ENCODE measurements around the gene POTEC.
"Not testable (repeated sequence)": the region's sequence is repeated elsewhere in the genome, so short reads cannot be mapped to it uniquely, and the experiment has no call there.

POTEC gene

GRCh38 chr18:14543446-14543964, at the start of gene POTEC:
Gene POTEC, minus strand, starts transcription at chr18:14543600. Its CDS starts 454 bp downstream, at chr18:14543146.
- DNase-seq: not testable (repeated sequence)

DNA sequence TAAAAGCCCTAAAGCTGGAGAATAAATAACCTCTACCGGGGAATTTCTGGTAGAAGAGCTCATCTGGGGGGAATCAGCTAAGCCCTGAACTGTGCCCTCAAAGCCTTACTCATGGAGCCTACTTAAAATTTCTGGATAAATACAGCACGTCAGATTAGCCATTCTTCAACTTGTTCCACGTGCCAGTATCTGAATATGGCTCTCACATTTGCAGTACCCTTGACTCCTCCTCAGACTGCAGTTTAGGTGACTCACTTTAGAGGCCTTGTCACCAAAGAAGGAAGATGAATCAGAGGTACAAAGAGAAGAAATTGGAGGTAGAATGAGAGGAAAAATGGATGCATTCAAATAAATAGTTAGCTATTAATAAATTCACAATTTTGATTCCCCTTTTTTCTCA, 34.6 kb upstream of the POTEC start:
- DNase-seq: no peak

DNA sequence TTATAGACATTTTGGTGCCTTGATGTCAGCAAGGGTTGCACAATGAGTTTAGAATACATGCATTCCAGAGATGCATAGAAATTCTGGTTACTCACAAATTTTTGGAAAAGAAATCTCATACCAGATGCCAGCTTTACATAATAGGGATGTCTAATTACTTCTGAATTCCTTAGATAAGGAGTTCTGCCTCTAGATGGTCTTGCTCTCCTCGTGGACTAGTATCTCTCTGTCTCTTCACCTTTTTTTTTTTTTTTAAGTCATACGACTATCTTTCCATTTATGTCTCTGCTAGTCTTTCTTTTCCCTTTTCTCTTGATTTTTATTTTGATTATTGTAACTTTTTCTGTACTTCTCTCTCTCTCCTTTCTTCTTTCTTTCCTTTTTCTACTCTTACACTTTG, 16.1 kb upstream of the POTEC start:
- not testable (repeated sequence) for DNase-seq

- DNase-seq: peak; percentile 23
Measured at GRCh38 chr18:14531659-14532058, 11.7 kb downstream of the POTEC start.

DNA sequence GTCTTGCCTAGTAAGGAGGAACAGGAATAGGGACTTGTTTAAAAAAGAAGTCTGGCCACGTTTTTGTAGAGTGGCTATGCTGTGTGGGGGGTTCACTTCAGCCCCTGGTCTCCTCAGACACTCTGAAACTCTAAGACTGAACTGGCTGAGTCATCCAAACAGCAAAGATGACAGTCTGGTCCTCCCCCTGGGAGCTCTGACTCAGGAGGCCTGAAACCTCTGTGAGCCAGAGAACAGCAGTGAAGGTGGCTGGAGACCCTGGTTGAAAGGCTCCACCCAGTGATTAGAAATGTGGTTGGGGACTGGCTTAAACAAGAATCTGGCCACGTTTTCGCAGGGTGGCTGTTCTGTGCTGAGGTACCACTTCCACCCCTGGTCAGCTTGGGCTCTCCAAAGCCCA, 32.7 kb downstream of the POTEC start:
- peak; percentile 33 for DNase-seq

GRCh38 chr18:14503691-14504090, 39.7 kb downstream of the POTEC start:
- not testable (repeated sequence) for DNase-seq

DNA sequence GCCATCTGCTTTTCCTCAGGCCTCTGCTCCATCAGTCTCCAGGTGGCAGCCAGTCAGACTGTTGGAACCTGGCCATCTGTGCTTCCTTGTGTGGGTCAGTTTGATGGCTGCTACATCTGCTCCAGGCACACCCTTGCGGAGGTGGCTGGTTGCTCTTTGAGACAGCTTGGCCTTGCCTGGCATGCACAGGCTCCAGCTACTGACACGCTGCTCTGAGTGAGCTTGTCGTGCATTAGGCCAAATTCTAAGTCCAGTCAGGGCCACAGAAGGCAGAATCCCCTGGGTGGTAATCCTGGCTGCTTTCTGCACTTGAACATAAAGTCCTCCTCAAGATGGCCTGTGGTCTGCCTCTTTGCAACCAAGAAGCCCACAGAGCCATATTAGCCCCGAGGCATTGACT, 41.5 kb downstream of the POTEC start:
- DNase-seq: not testable (repeated sequence)

GRCh38 chr18:14489256-14490014, 54.0 kb downstream of the POTEC start:
- DNase-seq: not testable (repeated sequence)

GRCh38 chr18:14488789-14489188, 54.6 kb downstream of the POTEC start:
- not testable (repeated sequence) for DNase-seq

GRCh38 chr18:14486926-14487580, 56.3 kb downstream of the POTEC start:
- DNase-seq: not testable (repeated sequence)

DNA sequence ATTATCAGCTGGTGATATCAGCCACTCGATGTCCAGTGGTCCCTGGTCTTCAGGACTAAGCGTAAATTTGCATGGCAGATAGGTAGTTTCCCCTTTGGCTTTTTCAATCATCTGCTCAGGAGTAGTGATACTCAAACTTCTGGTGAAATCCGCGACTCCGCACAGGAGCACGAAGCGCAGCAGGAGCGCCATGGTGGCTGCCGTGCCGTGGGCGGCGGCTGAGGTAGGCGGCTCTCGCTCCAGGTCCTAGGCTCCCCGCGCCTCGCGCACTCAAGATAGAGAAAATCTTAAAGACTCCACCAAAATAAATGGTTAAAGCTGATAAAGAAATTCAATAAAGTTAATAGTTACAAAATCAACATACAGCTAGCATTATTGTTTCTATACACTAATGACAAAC, 64.3 kb downstream of the POTEC start:
- not testable (repeated sequence) for DNase-seq

GRCh38 chr18:14475520-14475919, 67.9 kb downstream of the POTEC start:
- DNase-seq: not testable (repeated sequence)

DNA sequence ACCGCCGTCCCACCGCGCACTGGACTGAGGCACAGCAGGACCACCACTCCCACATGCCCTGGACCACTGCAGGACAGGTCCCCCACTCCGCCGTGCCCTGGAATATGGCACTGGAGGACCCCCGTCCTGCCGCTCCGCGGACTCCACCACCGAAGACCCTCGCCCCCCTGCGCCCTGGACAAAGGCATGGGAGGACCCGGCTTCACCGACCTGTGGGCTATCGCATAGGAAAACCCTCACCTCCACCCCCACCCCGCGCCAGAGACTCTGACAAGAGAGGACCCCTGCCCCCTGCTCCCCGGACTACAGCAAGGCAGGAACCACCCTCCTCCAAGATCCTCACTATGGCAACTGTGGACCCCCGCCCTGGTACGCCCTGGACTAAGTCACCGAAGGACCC, 68.6 kb downstream of the POTEC start:
- not testable (repeated sequence) for DNase-seq

GRCh38 chr18:14474007-14474720, 69.2 kb downstream of the POTEC start:
- not testable (repeated sequence) for DNase-seq

- not testable (repeated sequence) for DNase-seq
Measured at GRCh38 chr18:14473250-14474006, 70.0 kb downstream of the POTEC start.

GRCh38 chr18:14471286-14471685, 72.1 kb downstream of the POTEC start:
- not testable (repeated sequence) for DNase-seq

DNA sequence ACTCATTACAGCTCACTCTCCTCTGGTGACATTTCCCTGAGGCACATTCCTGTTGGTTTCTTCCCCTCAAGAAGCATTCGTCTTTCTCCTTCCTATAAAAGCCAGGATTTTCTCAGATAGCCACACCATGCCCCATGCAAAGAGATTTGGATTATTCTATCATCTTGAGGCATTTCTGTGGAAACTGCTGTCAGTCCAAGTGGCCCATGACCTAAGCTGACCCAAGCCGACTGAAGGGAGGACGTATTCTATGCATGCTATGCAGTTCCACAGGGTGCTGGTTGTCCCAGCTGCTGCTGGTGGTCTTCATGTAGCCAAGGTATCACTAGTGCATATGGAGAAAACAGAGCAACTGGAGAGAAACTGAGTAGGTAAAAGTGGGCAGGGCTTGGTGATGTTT, 73.0 kb downstream of the POTEC start:
- not testable (repeated sequence) for DNase-seq

DNA sequence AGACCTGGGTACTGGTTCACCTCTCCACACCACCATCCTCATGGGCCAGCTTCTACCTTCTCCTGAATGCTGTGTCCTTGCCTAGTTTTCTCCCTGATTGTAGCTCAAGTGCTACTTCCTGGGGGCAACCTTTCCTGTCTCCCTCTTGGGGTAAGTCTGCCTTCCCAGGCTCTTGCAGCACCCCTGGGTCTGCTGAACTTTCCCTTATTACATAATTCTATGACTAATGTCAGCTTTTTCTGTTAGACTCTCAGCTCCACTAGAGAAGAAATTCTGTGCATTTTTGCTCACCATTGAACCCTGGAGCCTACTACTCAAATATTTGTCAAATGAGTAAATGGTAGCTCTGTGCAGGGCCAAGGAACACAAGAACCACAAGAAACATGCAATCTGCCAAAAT, 73.4 kb downstream of the POTEC start:
- DNase-seq: not testable (repeated sequence)

GRCh38 chr18:14465989-14466388, 77.4 kb downstream of the POTEC start:
- not testable (repeated sequence) for DNase-seq
